Psoas muscle (tissue), 8 donors: Measurements from ENCODE around the gene GOLT1B. TPM values are rescaled to one million over a fixed set of nuclear protein-coding genes. Genes with fewer than 3 reads are reported as not detected.

Source experiments
- ATAC-seq, 4 donors: fragments of 200-7000 bp; cut with Tn5 transposase; one replicate each; pipeline ENCODE4 v1.9.1; 2020; ENCODE audit warnings: moderate library complexity in 3 of 4, mild to moderate bottlenecking in 2 of 4
- DNase-seq, 2 donors: peaks; one replicate each; pipeline ENCODE4 v3.0.0-alpha.2; 2020
- H3K27ac ChIP-seq: fragments of 200-600 bp; one replicate; pipeline ENCODE4 v1.8.0; 2022
- H3K27me3 ChIP-seq, 3 donors: fragments of 200-600 bp in 1 of 3; one replicate each; pipeline versions ENCODE4 v1.6.1 to v1.8.0; 2013 to 2022; ENCODE audit warnings: low read length in 2 of 3, mild to moderate bottlenecking in 2 of 3, moderate library complexity in 1 of 3; ENCODE audit not compliant: insufficient read depth in 3 of 3
- H3K36me3 ChIP-seq, 2 donors: fragments of 200-600 bp in 1 of 2; one replicate each; pipeline versions ENCODE4 v1.6.1 to v1.8.0; 2013 to 2022; ENCODE audit warnings: low read depth in 1 of 2, mild to moderate bottlenecking in 1 of 2, moderate library complexity in 1 of 2; ENCODE audit not compliant: insufficient read depth in 1 of 2
- H3K4me1 ChIP-seq: fragments of 200-600 bp; one replicate; pipeline ENCODE4 v1.8.0; 2022
- H3K4me3 ChIP-seq: fragments of 200-600 bp; one replicate; pipeline ENCODE4 v1.8.0; 2022; ENCODE audit warnings: mild to moderate bottlenecking
- H3K9me3 ChIP-seq: fragments of 200-600 bp; one replicate; pipeline ENCODE4 v1.8.0; 2022
- WGBS, 3 donors: extraction: QIAGEN DNeasy Blood & Tissue Kit; methylation state at CpG; one replicate each; pipeline versions ENCODE4 v1.1.6 to v1.1.7; 2013; 5-methylcytosine and 5-hydroxymethylcytosine counted together
- intact Hi-C, 2 donors: fragments of 100-400 bp; cut with DNase I; formaldehyde crosslinking; loops; one replicate each; pipeline versions ENCODE4 v1.11.0 to v1.14.2; 2022
- polyA plus RNA-seq, 3 donors: library from polyadenylated mRNA; stranded (reverse); fragments of 200-250 nt; gene quantifications; one replicate each; pipeline ENCODE4 v1.2.3, GENCODE V29; 2013
- total RNA-seq, 4 donors: library from RNA; stranded (reverse); fragmentation: NEBNext Ultra II Directional in 2 of 4; extraction: Animal tissue kit (Norgen Biotek cat#: 25700) in 2 of 4; gene quantifications; one replicate each; pipeline versions ENCODE4 v1.2.1 to v1.2.4, GENCODE V29; 2021 to 2023
- TF ChIP-seq, protein P1 (sequence below): fragments of 200-600 bp; IDR thresholded peaks from one replicate; pipeline ENCODE4 v1.8.0; 2022; ENCODE audit warnings: antibody characterized with exemption
- donor health status: healthy with polysubstance abuse.
- donor health status: DM: no; HTN: no; CAD: no; lungs with moderate emphysema.
- donor health status: Bipolar disorder and iron deficiency.
- donor health status: healthy.
- donor health status: DM: yes; HTN: yes; CAD: no.
- donor health status: DM: no; HTN: no; CAD: no.
- donor health status: DM: no; HTN: no; CAD: no.
- donor health status: DM: yes; HTN: yes; CAD: no.

The GOLT1B gene
- total and polyA plus RNA-seq, 7 donors: 14.0 to 62.2 (median 20.3) TPM

DNA sequence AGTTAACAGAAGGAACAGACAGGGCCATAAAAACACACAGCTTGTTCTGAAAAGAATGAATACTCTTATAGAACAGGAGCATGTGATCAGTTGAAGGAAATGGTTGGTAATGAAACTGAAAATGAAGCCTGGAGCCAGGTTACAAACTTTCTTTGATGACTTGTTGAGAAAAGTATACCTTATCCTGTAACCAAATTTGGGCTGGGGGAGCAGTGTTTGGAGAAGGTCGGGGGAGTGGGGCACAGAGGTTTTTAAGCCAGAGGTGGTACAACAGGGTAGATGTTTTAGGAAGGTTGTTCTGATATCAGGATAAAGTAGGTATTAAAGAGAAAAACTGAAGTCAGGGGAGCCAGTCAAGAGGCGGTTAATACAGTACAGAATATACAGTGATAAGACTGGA is 8.2 kb downstream of the GOLT1B start:
- DNase-seq: no peak
- no peak for ATAC-seq
- TF ChIP-seq, protein P1, sequence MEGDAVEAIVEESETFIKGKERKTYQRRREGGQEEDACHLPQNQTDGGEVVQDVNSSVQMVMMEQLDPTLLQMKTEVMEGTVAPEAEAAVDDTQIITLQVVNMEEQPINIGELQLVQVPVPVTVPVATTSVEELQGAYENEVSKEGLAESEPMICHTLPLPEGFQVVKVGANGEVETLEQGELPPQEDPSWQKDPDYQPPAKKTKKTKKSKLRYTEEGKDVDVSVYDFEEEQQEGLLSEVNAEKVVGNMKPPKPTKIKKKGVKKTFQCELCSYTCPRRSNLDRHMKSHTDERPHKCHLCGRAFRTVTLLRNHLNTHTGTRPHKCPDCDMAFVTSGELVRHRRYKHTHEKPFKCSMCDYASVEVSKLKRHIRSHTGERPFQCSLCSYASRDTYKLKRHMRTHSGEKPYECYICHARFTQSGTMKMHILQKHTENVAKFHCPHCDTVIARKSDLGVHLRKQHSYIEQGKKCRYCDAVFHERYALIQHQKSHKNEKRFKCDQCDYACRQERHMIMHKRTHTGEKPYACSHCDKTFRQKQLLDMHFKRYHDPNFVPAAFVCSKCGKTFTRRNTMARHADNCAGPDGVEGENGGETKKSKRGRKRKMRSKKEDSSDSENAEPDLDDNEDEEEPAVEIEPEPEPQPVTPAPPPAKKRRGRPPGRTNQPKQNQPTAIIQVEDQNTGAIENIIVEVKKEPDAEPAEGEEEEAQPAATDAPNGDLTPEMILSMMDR: no peak
- WGBS, 3 donors: 43 to 47% (median 44%) methylated on average over 2 of the region's 2 CpGs
- no peak overlapping the region for H3K4me3 ChIP-seq
- H3K27ac ChIP-seq: no peak overlapping the region
- H3K4me1 ChIP-seq: peaks cover 11% of the 10 kb centered on the region
- intact Hi-C loops: loop anchor here in 1 of 2 donors (10.0 kb wide), 1 partner anchor 165 kb away; no protein-coding TSS in a partner anchor
- no peaks in the 10 kb centered on the region for H3K9me3 ChIP-seq
- H3K27me3 ChIP-seq: no peaks in the 10 kb centered on the region
- H3K36me3 ChIP-seq: peaks cover 5 to 72% of the 10 kb centered on the region in 2 donors

DNA sequence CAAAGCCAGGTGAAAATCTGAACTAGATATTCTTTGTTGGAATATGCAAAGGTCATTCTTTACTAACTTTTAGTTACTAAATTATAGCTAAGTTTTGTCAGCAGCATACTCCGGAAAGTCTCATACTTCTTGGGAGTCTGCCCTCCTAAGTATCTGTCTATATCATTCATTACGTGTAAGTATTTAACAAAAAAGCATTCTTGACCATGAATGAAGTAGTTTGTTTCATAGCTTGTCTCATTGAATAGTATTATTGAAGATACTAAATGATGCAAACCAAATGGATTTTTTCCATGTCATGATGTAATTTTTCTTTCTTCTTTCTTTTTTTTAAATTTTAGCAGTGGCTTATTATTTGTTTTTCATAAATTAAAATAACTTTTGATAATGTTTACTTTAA is 14.7 kb downstream of the GOLT1B start:
- H3K4me1 ChIP-seq: no peaks in the 10 kb centered on the region
- intact Hi-C loops: no loop called here
- no peak overlapping the region for H3K27ac ChIP-seq
- no peaks in the 10 kb centered on the region for H3K9me3 ChIP-seq
- H3K36me3 ChIP-seq: peaks cover 0 to 70% of the 10 kb centered on the region in 2 donors
- no peaks in the 10 kb centered on the region for H3K27me3 ChIP-seq
- ATAC-seq: no peak
- DNase-seq: no peak
- 82 to 86% (median 82%) methylated on average over 2 of the region's 2 CpGs for WGBS, 3 donors
- H3K4me3 ChIP-seq: no peak overlapping the region
- TF ChIP-seq, protein P1: no peak

DNA sequence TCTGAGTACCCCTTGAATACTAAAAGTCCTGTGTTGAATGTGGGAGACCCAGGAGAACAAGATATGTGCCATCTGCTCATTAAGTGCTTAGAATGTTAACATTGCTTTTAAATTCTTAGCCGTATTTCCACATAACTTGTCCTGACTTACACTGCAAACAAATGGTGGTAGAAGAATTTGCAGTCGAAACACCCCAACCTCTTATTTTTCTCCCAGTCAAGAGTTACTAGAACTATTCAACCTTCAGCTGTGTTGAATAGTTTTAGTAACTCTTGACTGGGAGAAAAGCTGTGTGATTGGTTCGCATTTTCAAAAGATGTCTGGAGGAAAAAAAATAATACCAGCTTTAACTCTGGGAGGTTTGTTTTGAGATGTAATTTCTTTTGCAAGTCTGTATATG is 16.9 kb downstream of the GOLT1B start:
- Histone ChIP-seq H3K27ac (no peak overlapping the region), H3K4me3 (no peak overlapping the region), H3K4me1 (no peaks in the 10 kb centered on the region), H3K27me3 (no peaks in the 10 kb centered on the region), H3K36me3 (peaks cover 0 to 49% of the 10 kb centered on the region in 2 donors), H3K9me3 (no peaks in the 10 kb centered on the region)
- DNase-seq: no peak
- TF ChIP-seq, protein P1: no peak
- ATAC-seq: no peak
- WGBS, 3 donors: 93 to 97% (median 97%) methylated on average over 3 of the region's 3 CpGs
- intact Hi-C loops: no loop called here

DNA sequence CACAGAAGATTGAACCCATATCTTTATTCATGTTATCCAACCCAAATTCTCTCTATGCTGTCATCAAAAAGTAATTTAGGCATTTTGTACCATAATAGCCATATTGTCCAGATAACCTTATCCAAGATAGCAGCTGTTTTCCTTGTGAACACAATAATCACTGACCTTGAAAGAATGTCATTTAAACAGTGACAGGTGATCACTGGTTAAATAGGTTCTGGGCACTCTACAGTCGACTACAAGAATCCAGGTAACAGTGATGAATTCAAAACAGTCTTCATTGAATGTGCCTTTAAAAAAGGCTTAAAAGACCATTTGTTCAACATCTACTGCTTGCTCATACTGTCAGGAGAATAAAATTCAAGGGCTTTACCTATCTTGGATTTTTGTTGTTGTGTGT is 20.0 kb downstream of the GOLT1B start:
- DNase-seq: no peak
- H3K9me3 ChIP-seq: peaks cover 7% of the 10 kb centered on the region
- H3K27me3 ChIP-seq: no peaks in the 10 kb centered on the region
- no peaks in the 10 kb centered on the region for H3K4me1 ChIP-seq
- no peak overlapping the region for H3K27ac ChIP-seq
- no peak overlapping the region for H3K4me3 ChIP-seq
- 28 to 44% (median 30%) methylated on average over 1 of the region's 1 CpG for WGBS, 3 donors
- intact Hi-C loops: no loop called here
- no peak for ATAC-seq
- TF ChIP-seq, protein P1: no peak
- peaks cover 0 to 18% of the 10 kb centered on the region in 2 donors for H3K36me3 ChIP-seq

DNA sequence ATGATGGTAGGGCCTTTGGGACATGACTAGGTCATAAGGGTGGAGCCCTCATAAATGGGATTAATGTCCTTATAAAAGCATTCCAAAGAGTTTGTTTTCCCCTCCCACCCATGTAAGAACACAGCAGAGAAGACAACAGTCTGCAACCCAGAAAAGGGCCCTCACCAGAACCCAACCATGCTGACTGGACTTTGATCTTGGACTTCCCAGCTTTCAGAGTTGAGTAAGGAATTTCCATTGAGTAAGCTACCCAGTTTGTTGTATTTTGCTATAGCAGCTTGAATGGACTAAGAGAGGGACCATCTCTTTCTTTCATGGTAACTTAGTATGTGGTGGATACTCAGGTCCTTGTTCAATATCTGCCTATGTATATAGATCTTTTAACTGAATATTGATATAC is 21.6 kb downstream of the GOLT1B start:
- TF ChIP-seq, protein P1: no peak
- Histone ChIP-seq H3K27me3 (no peaks in the 10 kb centered on the region), H3K36me3 (peaks cover 0 to 3% of the 10 kb centered on the region in 2 donors), H3K4me3 (no peak overlapping the region), H3K9me3 (peaks cover 7% of the 10 kb centered on the region), H3K27ac (no peak overlapping the region), H3K4me1 (peaks cover under 1% of the 10 kb centered on the region)
- no peak for ATAC-seq
- DNase-seq: no peak
- intact Hi-C loops: no loop called here
